Fibroblast of mammary gland (primary cell): ENCODE results near the gene LARGE1.
A peak's percentile ranks its signal among the peaks of the same experiment; 100 is the strongest.

Experiments
- DNase-seq: peaks from one replicate; pipeline ENCODE4 v3.0.0-alpha.2; 2010; ENCODE audit warnings: low read depth
- H3K4me3 ChIP-seq: 2 replicates; pipeline ENCODE4 v1.5.1; 2011; ENCODE audit warnings: low read depth, mild to moderate bottlenecking, low read length, moderate library complexity; ENCODE audit not compliant: control insufficient read depth
- CTCF ChIP-seq: conservative IDR thresholded peaks from 2 replicates; pipeline ENCODE4 v1.5.1; 2011; ENCODE audit warnings: low read depth, low read length, inconsistent platforms; ENCODE audit not compliant: control insufficient read depth, insufficient read depth

LARGE1 gene

GRCh38 chr22:33871935-33872334, 48.3 kb downstream of the LARGE1 start:
- peak; percentile 15 for DNase-seq
- no peak for TF ChIP-seq CTCF
- H3K4me3 ChIP-seq, result no peak overlapping the region

- peak; percentile 18 for DNase-seq
- TF ChIP-seq CTCF, result no peak
- no peak overlapping the region for H3K4me3 ChIP-seq
Observed at GRCh38 chr22:33869946-33870345, 50.3 kb downstream of the LARGE1 start.

- H3K4me3 ChIP-seq, result no peak overlapping the region
- DNase-seq, result no peak
- TF ChIP-seq CTCF, result no peak
Observed at GRCh38 chr22:33867971-33868370, 52.3 kb downstream of the LARGE1 start.

- TF ChIP-seq CTCF, result no peak
- H3K4me3 ChIP-seq, result no peak overlapping the region
- DNase-seq, result peak; percentile 78
Observed at GRCh38 chr22:33867118-33867866, 53.0 kb downstream of the LARGE1 start.

GRCh38 chr22:33866511-33866910, 53.8 kb downstream of the LARGE1 start:
- no peak for TF ChIP-seq CTCF
- H3K4me3 ChIP-seq, result no peak overlapping the region
- no peak for DNase-seq

GRCh38 chr22:33865996-33866395, 54.3 kb downstream of the LARGE1 start:
- DNase-seq, result no peak
- TF ChIP-seq CTCF, result no peak
- H3K4me3 ChIP-seq, result no peak overlapping the region
